ENCODE measurements around the gene HSP90B1.

DNA sequence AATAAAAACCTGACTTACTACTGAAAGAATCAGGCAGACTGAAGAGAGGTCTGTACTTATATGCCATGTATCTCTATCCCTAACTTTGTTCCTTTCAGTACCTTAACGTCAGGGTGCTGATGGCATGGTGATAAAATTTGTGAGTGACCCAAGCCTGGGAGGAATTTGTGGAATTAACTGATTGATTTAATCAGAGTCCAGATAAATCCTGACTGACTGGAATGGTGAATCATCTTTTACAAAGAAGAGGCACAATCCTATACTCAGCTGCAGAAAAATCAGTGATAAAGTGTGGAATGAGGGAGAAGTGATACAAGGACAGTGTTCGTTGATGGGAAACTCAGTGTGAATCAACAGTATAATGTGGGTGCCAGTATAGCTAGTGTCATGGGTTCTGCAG is 39.2 kb downstream of the HSP90B1 start:
- TF ChIP-seq CTCF (IDR thresholded peaks at IDR 0.05 in 2 of 3, conservative IDR thresholded peaks at IDR 0.05 in 1 of 3; ENCODE audit: control insufficient read depth in 2 of 3, extremely low read depth in 1 of 3, insufficient read depth in 1 of 3, low read depth in 3 of 3, low read length in 3 of 3) (no peak), MXI1 (IDR thresholded peaks at IDR 0.05; ENCODE audit: low read depth, low read length) (no peak), GABPA (IDR thresholded peaks at IDR 0.05; ENCODE audit: low read depth) (no peak), TAF1 (IDR thresholded peaks at IDR 0.05; ENCODE audit: borderline replicate concordance, low read depth, low read length) (no peak), MAX (IDR thresholded peaks at IDR 0.05; ENCODE audit: low read depth, low read length) (no peak), SRF (IDR thresholded peaks at IDR 0.05; ENCODE audit: low read depth in 2 of 2, low read length in 2 of 2) (no peak), ZNF24 (IDR thresholded peaks at IDR 0.05) (no peak), POLR2A (IDR thresholded peaks at IDR 0.05; ENCODE audit: low read depth, low read length) (no peak), TARDBP (IDR thresholded peaks at IDR 0.05; ENCODE audit: borderline replicate concordance) (no peak), CREB1 (IDR thresholded peaks at IDR 0.05; ENCODE audit: low read depth) (no peak), RELA (IDR thresholded peaks at IDR 0.05; ENCODE audit: borderline replicate concordance, partially characterized antibody) (no peak), YBX1 (IDR thresholded peaks at IDR 0.05) (no peak), SP1 (IDR thresholded peaks at IDR 0.05; ENCODE audit: low read depth, low read length) (no peak)
